Measurements from ENCODE around the gene MFAP5. TPM values are rescaled to one million over a fixed set of nuclear protein-coding genes. Genes with fewer than 3 reads are reported as not detected.

Gene MFAP5
- total RNA-seq, 1 experiment from 2014 or later: not detected

DNA sequence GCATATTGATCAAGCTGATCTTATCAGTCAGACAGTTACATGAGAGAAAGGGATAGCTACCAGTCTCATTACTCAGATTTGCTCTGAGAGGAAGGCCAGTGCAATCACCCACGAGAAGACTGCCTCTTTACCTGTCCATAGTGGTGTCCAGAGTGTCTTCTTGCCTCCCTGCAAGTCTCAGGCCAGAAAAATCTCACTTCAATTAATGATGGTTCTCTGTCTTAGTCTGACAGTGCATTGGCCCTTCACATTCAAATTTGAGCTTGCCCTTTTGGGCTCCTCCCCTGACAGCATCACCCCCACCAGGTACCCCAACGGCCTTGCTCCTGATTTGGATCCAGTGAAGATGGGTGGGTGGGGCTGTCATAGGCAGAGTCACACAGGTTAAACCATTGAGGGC is 50.0 kb downstream of the MFAP5 start, which contains the start of gene AICDA:
Gene AICDA, minus strand, starts transcription at position 231 of the 400 bp plus-strand sequence. Its CDS starts 92 bp downstream, at position 139.
- H3K79me2 ChIP-seq (ENCODE audit: insufficient read depth, low read length): no peaks in the 10 kb centered on the region
- no peak within 1 kb of the TSS for H2AFZ ChIP-seq (ENCODE audit: low read depth, low read length, poor library complexity, severe bottlenecking)
- TF ChIP-seq ELF1 (IDR thresholded peaks at IDR 0.05; ENCODE audit: borderline replicate concordance, low read depth): no peak
- TF ChIP-seq, protein P1, sequence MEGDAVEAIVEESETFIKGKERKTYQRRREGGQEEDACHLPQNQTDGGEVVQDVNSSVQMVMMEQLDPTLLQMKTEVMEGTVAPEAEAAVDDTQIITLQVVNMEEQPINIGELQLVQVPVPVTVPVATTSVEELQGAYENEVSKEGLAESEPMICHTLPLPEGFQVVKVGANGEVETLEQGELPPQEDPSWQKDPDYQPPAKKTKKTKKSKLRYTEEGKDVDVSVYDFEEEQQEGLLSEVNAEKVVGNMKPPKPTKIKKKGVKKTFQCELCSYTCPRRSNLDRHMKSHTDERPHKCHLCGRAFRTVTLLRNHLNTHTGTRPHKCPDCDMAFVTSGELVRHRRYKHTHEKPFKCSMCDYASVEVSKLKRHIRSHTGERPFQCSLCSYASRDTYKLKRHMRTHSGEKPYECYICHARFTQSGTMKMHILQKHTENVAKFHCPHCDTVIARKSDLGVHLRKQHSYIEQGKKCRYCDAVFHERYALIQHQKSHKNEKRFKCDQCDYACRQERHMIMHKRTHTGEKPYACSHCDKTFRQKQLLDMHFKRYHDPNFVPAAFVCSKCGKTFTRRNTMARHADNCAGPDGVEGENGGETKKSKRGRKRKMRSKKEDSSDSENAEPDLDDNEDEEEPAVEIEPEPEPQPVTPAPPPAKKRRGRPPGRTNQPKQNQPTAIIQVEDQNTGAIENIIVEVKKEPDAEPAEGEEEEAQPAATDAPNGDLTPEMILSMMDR (IDR thresholded peaks at IDR 0.05 in 2 of 3, conservative IDR thresholded peaks at IDR 0.05 in 1 of 3; ENCODE audit: borderline replicate concordance in 1 of 3, insufficient read depth in 1 of 3, low read depth in 2 of 3, low read length in 2 of 3): no peak
- TF ChIP-seq RAD21 (IDR thresholded peaks at IDR 0.05; ENCODE audit: low read depth): no peak
- no peak for TF ChIP-seq ZNF274 (IDR thresholded peaks at IDR 0.05; ENCODE audit: low read depth, low read length)
- no peak for TF ChIP-seq CEBPB (IDR thresholded peaks at IDR 0.05; ENCODE audit: low read depth)
- TF ChIP-seq SIN3A (IDR thresholded peaks at IDR 0.05; ENCODE audit: low read depth): no peak
- no peak for TF ChIP-seq POLR2A (IDR thresholded peaks at IDR 0.05; ENCODE audit: borderline replicate concordance, extremely low read depth, insufficient read depth, insufficient read length)
- no TSS peak for BruUV-seq (replicated peaks)
- ATAC-seq (no peak), DNase-seq (ENCODE audit: low read depth, low spot score) (no peak)
- no peaks in the 10 kb centered on the region for H4K20me1 ChIP-seq (ENCODE audit: insufficient read depth)
- H3K36me3 ChIP-seq (ENCODE audit: control insufficient read depth in 1 of 2, insufficient read depth in 2 of 2, low read length in 2 of 2): no peaks in the 10 kb centered on the region
- ChIA-PET POLR2A (no interaction called here), CTCF (interaction anchor here (1.7 to 3.8 kb wide), 2 partner anchors 45 to 68 kb away, joined by 3 to 11 read pairs; no protein-coding TSS in a partner anchor), RAD21 (ENCODE audit: low non-redundant PET in 1 of 2, low total read pairs in 2 of 2, uncharacterized antibody in 2 of 2, unreplicated experiment in 2 of 2) (no interaction called here)
- H3K4me2 ChIP-seq (ENCODE audit: low read length): no peak within 1 kb of the TSS
- no peak within 1 kb of the TSS for H3K4me3 ChIP-seq (replicated peaks in 1 of 2; ENCODE audit: low read depth in 1 of 2, low read length in 2 of 2)
- intact Hi-C loops (cut with micrococcal nuclease): no loop called here
- no peaks in the 10 kb centered on the region for H3K9me2 ChIP-seq (ENCODE audit: insufficient read depth)
- H3K9ac ChIP-seq (ENCODE audit: low read length): no peak within 1 kb of the TSS
- no peak within 1 kb of the TSS for H3K27ac ChIP-seq (ENCODE audit: low read depth, low read length)
- H3K9me3 ChIP-seq (ENCODE audit: control insufficient read depth in 1 of 2, insufficient read depth in 1 of 2, low read depth in 1 of 2, low read length in 2 of 2): no peaks in the 10 kb centered on the region
- H3K27me3 ChIP-seq (ENCODE audit: insufficient read depth, low read length): no peaks in the 10 kb centered on the region
- H3K4me1 ChIP-seq (ENCODE audit: control insufficient read depth in 1 of 2, insufficient read depth in 2 of 2, low read length in 2 of 2): no peaks in the 10 kb centered on the region

DNA sequence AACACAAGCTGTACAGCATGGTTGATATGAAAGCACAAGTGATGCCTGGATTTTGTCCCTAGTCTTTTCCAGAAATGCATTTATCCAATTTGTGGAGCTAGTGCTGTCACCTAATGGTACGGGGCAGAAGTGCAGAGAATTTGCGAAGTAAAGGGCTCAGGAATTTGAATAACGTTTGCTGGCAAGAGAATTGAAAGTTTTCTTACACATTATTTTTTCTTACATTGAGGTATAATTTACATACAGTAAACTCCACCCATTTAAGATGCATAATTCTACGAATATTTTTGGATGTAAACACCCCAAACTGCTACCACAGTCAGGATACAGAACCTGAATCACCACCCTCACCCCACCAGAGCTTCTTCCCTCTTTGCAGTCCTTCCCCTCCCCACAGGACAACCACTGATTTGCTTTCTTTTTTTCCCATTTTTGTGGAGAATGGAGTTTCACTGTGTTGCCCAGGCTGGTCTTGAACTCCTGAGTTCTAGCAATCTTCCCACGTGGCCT is 53.5 kb downstream of the MFAP5 start:
- Histone ChIP-seq H3K27me3 (ENCODE audit: insufficient read depth, low read length) (no peaks in the 10 kb centered on the region), H3K4me1 (ENCODE audit: control insufficient read depth in 1 of 2, insufficient read depth in 2 of 2, low read length in 2 of 2) (no peaks in the 10 kb centered on the region), H3K9ac (ENCODE audit: low read length) (no peak overlapping the region), H3K79me2 (ENCODE audit: insufficient read depth, low read length) (no peaks in the 10 kb centered on the region), H3K4me3 (replicated peaks in 1 of 2; ENCODE audit: low read depth in 1 of 2, low read length in 2 of 2) (no peak overlapping the region), H3K9me3 (ENCODE audit: control insufficient read depth in 1 of 2, insufficient read depth in 1 of 2, low read depth in 1 of 2, low read length in 2 of 2) (no peaks in the 10 kb centered on the region), H3K27ac (ENCODE audit: low read depth, low read length) (no peak overlapping the region), H3K9me2 (ENCODE audit: insufficient read depth) (no peaks in the 10 kb centered on the region), H3K4me2 (ENCODE audit: low read length) (peak overlapping the region; percentile 29), H4K20me1 (ENCODE audit: insufficient read depth) (no peaks in the 10 kb centered on the region), H2AFZ (ENCODE audit: low read depth, low read length, poor library complexity, severe bottlenecking) (peak overlapping the region; percentile 70), H3K36me3 (ENCODE audit: control insufficient read depth in 1 of 2, insufficient read depth in 2 of 2, low read length in 2 of 2) (no peaks in the 10 kb centered on the region)
- ChIA-PET RAD21 (ENCODE audit: low non-redundant PET in 1 of 2, low total read pairs in 2 of 2, uncharacterized antibody in 2 of 2, unreplicated experiment in 2 of 2) (interaction anchor here (2.3 to 3.2 kb wide), 2 partner anchors 65 kb away, joined by 10 to 12 read pairs; no protein-coding TSS in a partner anchor), CTCF (interaction anchor here (0.6 to 4.2 kb wide), 15 partner anchors 9 to 440 kb away, joined by 3 to 51 read pairs (median 5); no protein-coding TSS in a partner anchor), POLR2A (no interaction called here)
- BruUV-seq (replicated peaks): no TSS peak
- ATAC-seq (peak; percentile 87), DNase-seq (ENCODE audit: low read depth, low spot score) (peak; percentile 35)
- TF ChIP-seq, protein P1 (IDR thresholded peaks at IDR 0.05 in 2 of 3, conservative IDR thresholded peaks at IDR 0.05 in 1 of 3; ENCODE audit: borderline replicate concordance in 1 of 3, insufficient read depth in 1 of 3, low read depth in 2 of 3, low read length in 2 of 3): peak; percentile 64 to 86 (median 76)
- no peak for TF ChIP-seq ELF1 (IDR thresholded peaks at IDR 0.05; ENCODE audit: borderline replicate concordance, low read depth)
- no peak for TF ChIP-seq POLR2AphosphoS5 (IDR thresholded peaks at IDR 0.05; ENCODE audit: low read depth, low read length)
- peak; percentile 70 for TF ChIP-seq RAD21 (IDR thresholded peaks at IDR 0.05; ENCODE audit: low read depth)
- intact Hi-C loops (cut with micrococcal nuclease): loop anchor here (2.0 kb wide), 1 partner anchor 64 kb away; no protein-coding TSS in a partner anchor
